HTR-8/SVneo (cell line): Measurements from ENCODE around the gene DNAJB12.
"Not testable (repeated sequence)": the region's sequence is repeated elsewhere in the genome, so short reads cannot be mapped to it uniquely, and the experiment has no call there.

ENCODE experiments used
- DNase-seq: peaks from one replicate; pipeline ENCODE4 v3.0.0; 2011; ENCODE audit warnings: low spot score, mixed read lengths; ENCODE audit not compliant: insufficient read length
- FAIRE-seq: peaks from 2 replicates; lab custom pipeline; 2011; peaks lifted over from hg19 to GRCh38; lab: Jason Lieb, UNC

DNAJB12 gene

GRCh38 chr10:72354356-72355213, at the start of gene DNAJB12:
DNAJB12 (minus strand) TSS chr10:72354919; CDS start chr10:72354897, 22 bp downstream.
- peak; percentile 63 for FAIRE-seq
- peak; percentile 96 for DNase-seq

- DNase-seq, FAIRE-seq: not testable (repeated sequence)
These were observed 40.9 kb upstream of the DNAJB12 start for GRCh38 chr10:72395581-72395980.

GRCh38 chr10:72392571-72392970, 37.9 kb upstream of the DNAJB12 start:
- FAIRE-seq (no peak), DNase-seq (no peak)

GRCh38 chr10:72390764-72391163, 36.0 kb upstream of the DNAJB12 start:
- no peak for FAIRE-seq
- DNase-seq, result no peak

GRCh38 chr10:72389716-72390115, 35.0 kb upstream of the DNAJB12 start:
- FAIRE-seq (no peak), DNase-seq (no peak)

- DNase-seq (no peak), FAIRE-seq (no peak)
These were observed 34.3 kb upstream of the DNAJB12 start for GRCh38 chr10:72389014-72389413.

GRCh38 chr10:72388062-72388461, 33.3 kb upstream of the DNAJB12 start:
- FAIRE-seq (no peak), DNase-seq (no peak)

- no peak for DNase-seq
- FAIRE-seq, result no peak
These were observed 32.3 kb upstream of the DNAJB12 start for GRCh38 chr10:72386916-72387586.

- no peak for FAIRE-seq
These were observed 31.0 kb upstream of the DNAJB12 start for GRCh38 chr10:72385724-72386123.

GRCh38 chr10:72384982-72385381, 30.3 kb upstream of the DNAJB12 start:
- not testable (repeated sequence) for FAIRE-seq, DNase-seq

More at GRCh38 chr10:72385724-72386123, 31.0 kb upstream of the DNAJB12 start:
- DNase-seq, result no peak

- no peak for FAIRE-seq
- DNase-seq, result no peak
These were observed 25.1 kb upstream of the DNAJB12 start for GRCh38 chr10:72379776-72380175.

- FAIRE-seq, result no peak
- no peak for DNase-seq
These were observed 24.3 kb upstream of the DNAJB12 start for GRCh38 chr10:72379062-72379461.

GRCh38 chr10:72375585-72375984, 20.9 kb upstream of the DNAJB12 start:
- FAIRE-seq, result no peak
- no peak for DNase-seq

GRCh38 chr10:72375173-72375572, 20.5 kb upstream of the DNAJB12 start:
- no peak for FAIRE-seq

GRCh38 chr10:72370201-72370722, 15.5 kb upstream of the DNAJB12 start:
- FAIRE-seq (no peak), DNase-seq (no peak)

More at GRCh38 chr10:72375173-72375572, 20.5 kb upstream of the DNAJB12 start:
- DNase-seq, result no peak

- DNase-seq, result no peak
- no peak for FAIRE-seq
These were observed 12.7 kb upstream of the DNAJB12 start for GRCh38 chr10:72367301-72367960.

GRCh38 chr10:72365106-72365895, 10.6 kb upstream of the DNAJB12 start:
- FAIRE-seq (no peak), DNase-seq (no peak)

- FAIRE-seq, result peak; percentile 79
- peak; percentile 92 for DNase-seq
These were observed 9.6 kb upstream of the DNAJB12 start for GRCh38 chr10:72364239-72364777.

- DNase-seq, result no peak
- no peak for FAIRE-seq
These were observed 2.3 kb upstream of the DNAJB12 start for GRCh38 chr10:72356987-72357386.
